Middle frontal gyrus (tissue), 1 donor: ENCODE results near the gene GRHPR.
"Not testable (repeated sequence)": the region's sequence is repeated elsewhere in the genome, so short reads cannot be mapped to it uniquely, and the experiment has no call there.

Experiments used
- DNase-seq: peaks from one replicate; pipeline ENCODE4 v3.0.0-alpha.2; 2015; ENCODE audit warnings: low spot score; ENCODE audit errors: extremely low spot score

Gene GRHPR

GRCh38 chr9:37420271-37421215 lies 2.0 kb upstream of the GRHPR start:
- no peak for DNase-seq

DNA sequence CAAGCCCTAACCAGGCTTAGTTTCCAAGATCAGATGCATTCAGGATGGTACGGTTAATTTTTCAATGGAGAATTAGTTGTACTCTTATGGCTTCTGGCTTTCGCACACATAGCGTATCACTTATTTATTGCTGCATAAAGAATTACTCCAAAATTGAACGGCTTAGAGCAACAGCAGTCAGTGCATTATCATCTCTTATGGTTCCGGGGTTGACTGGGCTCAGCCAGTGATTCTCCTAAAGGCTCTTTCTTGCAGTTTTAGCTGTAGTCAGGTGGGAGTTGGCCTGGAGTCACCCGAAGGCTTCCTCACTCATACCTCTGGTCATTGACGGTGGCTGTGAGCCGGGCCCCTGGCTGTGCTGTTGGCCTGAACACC lies 595 bp upstream of the GRHPR start:
- no peak for DNase-seq

DNA sequence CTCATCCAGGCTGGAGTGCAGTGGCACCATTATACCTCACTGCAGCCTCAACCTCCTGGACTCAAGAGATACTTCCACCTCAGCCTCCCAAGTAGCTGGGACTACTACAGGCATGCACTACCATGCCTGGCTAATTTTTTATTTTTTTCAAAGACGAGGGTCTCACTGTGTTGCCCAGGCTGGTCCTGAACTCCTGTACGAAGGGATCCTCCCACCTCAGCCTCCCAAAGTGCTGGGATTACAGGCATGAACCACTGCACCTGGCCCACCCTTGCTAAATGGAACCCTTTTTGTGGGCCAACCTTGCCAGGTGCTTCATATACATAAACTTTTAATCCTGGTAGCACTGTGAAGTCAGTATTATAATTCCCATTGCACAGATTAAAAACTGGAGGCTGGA lies 1.0 kb downstream of the GRHPR start:
- no peak for DNase-seq

DNA sequence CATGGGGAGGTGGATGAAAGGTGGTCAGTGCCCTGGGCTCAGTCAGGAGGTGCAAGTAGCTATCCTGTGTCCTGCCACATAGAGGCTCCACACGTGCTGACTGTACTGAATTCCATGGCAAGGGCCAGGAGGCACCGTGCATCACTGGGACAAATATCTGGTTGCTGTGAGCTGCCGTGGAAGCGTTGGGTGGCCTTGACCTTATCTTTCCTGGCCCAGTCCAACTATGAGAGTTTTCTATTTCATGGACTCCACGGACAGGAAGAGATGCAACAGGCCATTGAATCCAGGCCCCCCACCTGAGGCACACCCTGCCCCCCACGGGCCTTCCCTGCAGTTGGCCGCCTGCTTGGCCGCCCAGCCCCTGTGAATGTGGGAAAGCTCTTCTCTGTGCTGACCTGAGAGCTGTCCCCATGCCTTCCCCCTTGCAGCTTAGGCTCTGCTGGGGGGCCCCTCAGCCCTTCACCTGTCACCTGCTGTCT lies 1.7 kb downstream of the GRHPR start:
- DNase-seq = no peak

DNA sequence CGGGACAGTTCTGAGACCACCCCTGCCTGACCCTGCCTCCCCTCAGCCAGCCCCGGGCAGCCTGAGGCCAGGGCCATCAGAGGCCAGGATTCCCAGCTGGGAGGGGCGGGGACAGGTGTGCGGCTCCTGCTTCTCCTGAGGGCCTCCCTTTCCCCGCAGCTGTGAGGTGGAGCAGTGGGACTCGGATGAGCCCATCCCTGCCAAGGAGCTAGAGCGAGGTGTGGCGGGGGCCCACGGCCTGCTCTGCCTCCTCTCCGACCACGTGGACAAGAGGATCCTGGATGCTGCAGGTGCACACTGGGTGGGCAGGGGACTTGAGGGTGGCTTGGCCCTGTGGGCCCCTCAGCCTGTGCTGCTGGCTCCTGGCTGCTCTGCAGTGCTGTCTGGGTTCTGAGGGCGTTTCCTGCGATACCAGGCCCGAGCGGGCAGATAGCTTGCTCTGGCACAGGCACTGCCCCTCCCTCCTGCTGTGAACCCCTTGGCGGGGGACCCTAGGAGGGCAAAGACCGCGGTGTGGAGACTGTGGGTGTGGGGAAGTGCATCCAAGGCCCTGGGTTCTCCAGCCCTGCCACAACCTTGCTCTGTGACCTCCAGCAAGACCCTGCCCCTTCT lies 2.3 kb downstream of the GRHPR start:
- no peak for DNase-seq

DNA sequence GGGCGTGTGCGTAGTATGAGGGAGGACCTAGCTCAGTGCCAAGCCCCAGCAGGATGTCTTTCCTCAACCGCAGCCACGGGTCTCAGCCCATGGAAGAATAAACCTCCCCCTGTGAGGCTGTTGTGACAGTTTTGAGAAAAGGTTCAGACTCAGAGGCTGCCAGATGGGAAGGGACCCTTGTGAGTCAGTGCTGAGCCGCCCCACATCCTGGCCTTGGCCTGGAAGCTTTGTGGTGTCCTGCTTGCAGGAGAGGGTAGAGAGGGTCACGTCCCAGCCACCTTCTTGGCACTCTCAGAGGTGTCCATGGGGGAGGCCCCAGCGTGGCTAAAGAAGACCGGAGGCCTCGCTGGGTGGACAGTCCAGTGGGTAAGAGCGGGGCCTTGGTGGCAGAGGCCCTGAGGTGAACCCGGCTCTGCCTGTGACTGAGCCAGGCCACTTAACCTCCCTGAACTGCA lies 2.8 kb downstream of the GRHPR start:
- DNase-seq = no peak

GRCh38 chr9:37426431-37426830 lies 3.9 kb downstream of the GRHPR start:
- DNase-seq = not testable (repeated sequence)

- no peak for DNase-seq
Observed at GRCh38 chr9:37426846-37427245, 4.3 kb downstream of the GRHPR start.

DNA sequence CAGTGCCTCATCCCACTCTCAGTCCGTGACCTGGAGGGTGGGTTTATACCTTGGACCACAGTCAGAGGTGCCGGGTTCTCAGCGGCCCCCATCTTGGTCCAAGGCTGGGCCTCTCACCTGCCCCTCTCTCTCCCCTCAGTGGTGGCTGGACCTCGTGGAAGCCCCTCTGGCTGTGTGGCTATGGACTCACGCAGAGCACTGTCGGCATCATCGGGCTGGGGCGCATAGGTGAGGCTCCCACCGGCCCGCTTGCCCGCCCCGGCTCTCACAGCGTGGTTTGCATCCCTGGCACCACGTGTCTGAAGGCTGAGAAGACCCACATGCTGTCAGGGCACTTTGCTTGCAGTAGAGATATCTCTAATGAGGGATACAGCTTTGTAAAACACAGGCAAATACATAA lies 5.8 kb downstream of the GRHPR start:
- DNase-seq = no peak

DNA sequence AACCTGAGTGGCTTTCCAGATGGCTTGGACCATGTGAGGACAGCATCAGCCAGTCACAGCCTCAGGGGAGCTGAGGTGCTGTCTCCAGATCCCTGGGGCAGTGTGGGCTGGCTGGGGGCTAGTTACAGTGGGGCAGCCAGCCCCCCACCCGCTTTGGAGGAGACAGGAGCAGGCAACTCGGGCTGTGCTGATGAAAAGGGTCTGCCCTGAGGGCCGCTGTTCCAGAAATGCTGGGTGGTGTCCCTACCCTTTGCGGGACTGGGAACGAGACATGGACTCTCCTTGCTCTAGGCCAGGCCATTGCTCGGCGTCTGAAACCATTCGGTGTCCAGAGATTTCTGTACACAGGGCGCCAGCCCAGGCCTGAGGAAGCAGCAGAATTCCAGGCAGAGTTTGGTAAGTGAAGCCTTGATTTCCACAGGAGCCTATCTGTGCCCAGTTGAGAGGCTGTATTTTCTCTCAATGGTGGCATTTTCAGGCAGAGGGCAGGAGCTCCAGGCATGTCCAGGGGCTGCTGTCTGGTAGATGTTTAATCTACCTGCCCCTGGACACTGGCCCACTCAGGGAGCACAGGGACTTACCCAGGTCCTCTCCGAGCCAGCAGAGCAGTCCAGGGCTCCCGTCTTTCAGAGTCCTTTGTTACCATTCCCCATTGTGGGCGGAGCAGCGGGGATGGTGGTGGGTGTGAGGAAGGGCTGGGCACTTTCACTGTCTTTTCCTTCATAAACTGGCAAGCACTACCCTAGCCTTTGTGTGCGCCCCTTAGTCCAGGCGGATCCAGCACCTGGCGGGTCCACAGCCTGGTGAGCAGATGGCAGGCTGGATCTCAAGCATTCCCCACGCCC lies 7.2 kb downstream of the GRHPR start:
- DNase-seq = no peak

- DNase-seq = peak; percentile 49
Observed at GRCh38 chr9:37430841-37431597, 8.5 kb downstream of the GRHPR start.

DNA sequence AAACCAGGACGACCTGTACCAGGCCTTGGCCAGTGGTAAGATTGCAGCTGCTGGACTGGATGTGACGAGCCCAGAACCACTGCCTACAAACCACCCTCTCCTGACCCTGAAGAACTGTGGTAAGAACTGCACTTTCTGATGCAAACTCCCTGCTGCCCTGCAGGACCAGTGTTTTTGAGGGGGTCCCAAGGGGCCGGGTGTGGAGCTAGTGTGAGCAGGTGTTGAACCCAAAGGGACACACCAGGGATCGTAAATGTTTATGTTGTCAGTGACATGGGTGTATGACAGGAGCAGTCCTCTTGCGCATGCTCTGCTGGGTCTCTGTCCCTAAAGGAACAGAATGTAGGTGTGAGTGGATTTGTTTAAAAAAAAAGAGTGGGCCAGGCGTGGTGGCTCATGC lies 9.5 kb downstream of the GRHPR start:
- no peak for DNase-seq

DNA sequence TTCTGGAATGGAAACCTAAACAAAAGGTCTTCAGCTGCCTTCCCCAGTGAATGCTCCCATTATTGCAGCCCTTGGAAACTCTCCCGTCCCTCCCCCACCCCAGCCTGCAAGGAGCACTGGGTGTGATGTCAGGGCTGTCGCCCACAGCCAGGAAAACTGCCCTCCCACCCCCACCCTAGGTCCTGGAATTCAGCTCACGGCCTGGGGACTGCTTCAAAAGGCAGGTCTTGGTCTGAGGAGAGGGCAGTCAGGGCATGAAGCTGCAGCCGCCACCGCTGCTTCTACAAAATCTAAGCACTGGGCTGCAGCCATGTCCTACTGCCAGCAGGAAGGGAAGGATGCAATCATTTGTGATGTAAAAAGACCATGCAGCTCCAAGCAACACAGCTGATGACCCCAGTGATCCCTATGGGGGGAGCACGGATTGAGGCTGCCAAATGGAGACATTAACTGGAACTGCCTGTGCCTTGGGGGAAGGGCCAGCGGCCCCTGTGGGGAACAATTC lies 11.4 kb downstream of the GRHPR start:
- DNase-seq = peak; percentile 63

- DNase-seq = no peak
Observed at GRCh38 chr9:37436540-37436939, 14.0 kb downstream of the GRHPR start.

GRCh38 chr9:37437010-37437409 lies 14.5 kb downstream of the GRHPR start:
- no peak for DNase-seq

GRCh38 chr9:37437621-37438020 lies 15.1 kb downstream of the GRHPR start:
- DNase-seq = no peak

- no peak for DNase-seq
Observed at GRCh38 chr9:37438359-37438758, 15.9 kb downstream of the GRHPR start.

DNA sequence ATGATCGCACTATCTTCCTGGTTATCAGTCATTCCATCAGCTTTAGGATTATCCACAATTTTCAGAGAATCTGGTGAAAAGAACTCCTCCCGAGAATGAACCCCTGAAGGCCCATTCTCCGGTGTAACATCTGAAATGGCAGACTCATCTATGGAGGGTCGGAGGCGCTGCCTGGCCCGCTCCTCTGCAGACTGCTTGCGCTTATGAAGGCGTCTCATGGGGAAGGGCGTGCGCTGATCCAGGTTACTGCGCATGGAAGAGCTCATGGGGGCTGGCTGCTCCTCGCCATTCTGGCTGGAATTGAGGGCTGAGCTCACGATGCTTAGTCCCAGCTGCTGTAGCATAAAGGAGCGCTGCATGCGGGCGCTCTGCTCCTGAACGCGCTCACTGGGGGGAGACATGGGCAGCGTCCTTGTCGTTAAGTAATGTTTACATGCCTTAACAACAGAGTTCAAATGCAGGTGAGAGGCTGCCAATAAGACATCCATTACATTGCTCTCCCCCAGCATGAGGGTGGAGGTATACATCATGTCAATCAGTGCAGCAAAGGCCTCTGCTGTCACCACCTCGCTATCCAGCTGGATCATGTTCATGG lies 19.4 kb downstream of the GRHPR start:
- DNase-seq = no peak

GRCh38 chr9:37442556-37442955 lies 20.1 kb downstream of the GRHPR start:
- DNase-seq = no peak

GRCh38 chr9:37443566-37443965 lies 21.1 kb downstream of the GRHPR start:
- DNase-seq = no peak
